HCT116 (cell line): ENCODE results near the gene MAST4. TPM values are rescaled to one million over a fixed set of nuclear protein-coding genes. Genes with fewer than 3 reads are reported as not detected.

ENCODE experiments used
- ATAC-seq: fragments of 200-7000 bp; cut with Tn5 transposase; 2 replicates; pipeline ENCODE4 v1.9.1; 2020; ENCODE audit warnings: mild to moderate bottlenecking, moderate library complexity
- BruUV-seq: library from RNA; stranded (reverse); fragments of 400-500 nt; replicated peaks from 2 replicates; lab custom pipeline; 2021; lab: Mats Ljungman, UMichigan
- CTCF ChIA-PET: fragments of 300-600 bp; sonication (Branson Sonifier 250); formaldehyde crosslinking; loops from one replicate; lab custom pipeline; 2021; ENCODE audit warnings: antibody characterized with exemption; lab: Charles Lee
- POLR2A ChIA-PET: fragments of 300-600, 350-600 bp; sonication (Branson Sonifier 250); formaldehyde crosslinking; loops from one replicate; lab custom pipeline; 2021; ENCODE audit warnings: antibody characterized with exemption; lab: Charles Lee
- RAD21 ChIA-PET, 2 experiments: fragments of 300-600 bp; sonication (Branson Sonifier 250); formaldehyde crosslinking; loops; one replicate each; lab custom pipeline; 2023; ENCODE audit warnings: low total read pairs in 2 of 2; ENCODE audit not compliant: uncharacterized antibody in 2 of 2, unreplicated experiment in 2 of 2, low non-redundant PET in 1 of 2; lab: Charles Lee
- DNase-seq: peaks from one replicate; pipeline ENCODE4 v3.0.0-alpha.2; 2010; ENCODE audit warnings: low read depth, low spot score
- H2AFZ ChIP-seq: fragments of 200-600 bp; shearing (Covaris generic), sonication (generic); 2 replicates; pipeline ENCODE4 v1.6.1; 2017; ENCODE audit warnings: low read depth, mixed run types, mixed read lengths, antibody characterized with exemption, low read length; ENCODE audit not compliant: poor library complexity, severe bottlenecking
- H3K27ac ChIP-seq: 2 replicates; pipeline ENCODE4 v1.5.1; 2012; ENCODE audit warnings: low read depth, low read length
- H3K27me3 ChIP-seq: fragments of 200-600 bp; sonication (generic); 2 replicates; pipeline ENCODE4 v1.6.1; 2016; ENCODE audit warnings: mixed run types, low read length, mixed read lengths; ENCODE audit not compliant: insufficient read depth
- H3K36me3 ChIP-seq, 2 experiments: fragments of 200-500 bp in 1 of 2; fragments of 200-600 bp in 1 of 2; sonication (Bioruptor generic) in 1 of 2; sonication (generic) in 1 of 2; 2 replicates each; pipeline versions ENCODE4 v1.5.1 to v1.6.1; 2014 to 2016; ENCODE audit warnings: low read length in 2 of 2, inconsistent platforms in 1 of 2, mixed read lengths in 1 of 2, mixed run types in 1 of 2; ENCODE audit not compliant: insufficient read depth in 2 of 2, control insufficient read depth in 1 of 2
- H3K4me1 ChIP-seq, 2 experiments: fragments of 200-600 bp in 1 of 2; sonication (generic) in 1 of 2; 2 replicates each; pipeline versions ENCODE4 v1.5.1 to v1.6.1; 2012 to 2017; ENCODE audit warnings: low read length in 2 of 2, inconsistent platforms in 1 of 2, mild to moderate bottlenecking in 1 of 2, mixed read lengths in 1 of 2, mixed run types in 1 of 2, moderate library complexity in 1 of 2; ENCODE audit not compliant: insufficient read depth in 2 of 2, control insufficient read depth in 1 of 2
- H3K4me2 ChIP-seq: fragments of 200-600 bp; sonication (generic); 2 replicates; pipeline ENCODE4 v1.6.1; 2017; ENCODE audit warnings: mixed run types, low read length, mixed read lengths
- H3K4me3 ChIP-seq, 2 experiments: fragments of 200-600 bp in 1 of 2; sonication (generic) in 1 of 2; replicated peaks in 1 of 2; 2 replicates each; pipeline ENCODE4 v1.5.1; 2011 to 2016; ENCODE audit warnings: low read length in 2 of 2, control low read depth in 1 of 2, low read depth in 1 of 2, mild to moderate bottlenecking in 1 of 2, mixed read lengths in 1 of 2, mixed run types in 1 of 2
- H3K79me2 ChIP-seq: fragments of 200-600 bp; sonication (generic); 2 replicates; pipeline ENCODE4 v1.6.1; 2017; ENCODE audit warnings: mild to moderate bottlenecking, mixed run types, low read length, moderate library complexity, mixed read lengths; ENCODE audit not compliant: insufficient read depth
- H3K9ac ChIP-seq: fragments of 200-600 bp; sonication (generic); 2 replicates; pipeline ENCODE4 v1.6.1; 2016; ENCODE audit warnings: low read length, mixed read lengths
- H3K9me2 ChIP-seq: fragments of 200-600 bp; sonication (generic), shearing (Covaris generic); 2 replicates; pipeline ENCODE4 v1.6.1; 2017; ENCODE audit warnings: mixed run types, mild to moderate bottlenecking, moderate library complexity; ENCODE audit not compliant: insufficient read depth
- H3K9me3 ChIP-seq, 2 experiments: fragments of 200-500 bp in 1 of 2; fragments of 200-600 bp in 1 of 2; sonication (Bioruptor generic) in 1 of 2; sonication (generic) in 1 of 2; 2 replicates each; pipeline ENCODE4 v1.6.1; 2014 to 2017; ENCODE audit warnings: low read length in 2 of 2, mixed read lengths in 2 of 2, inconsistent platforms in 1 of 2, low read depth in 1 of 2, mild to moderate bottlenecking in 1 of 2, mixed run types in 1 of 2, moderate library complexity in 1 of 2; ENCODE audit not compliant: control insufficient read depth in 1 of 2, insufficient read depth in 1 of 2
- H4K20me1 ChIP-seq: fragments of 200-600 bp; sonication (generic), shearing (Covaris generic); 2 replicates; pipeline ENCODE4 v1.6.1; 2017; ENCODE audit warnings: mixed run types, mild to moderate bottlenecking, moderate library complexity; ENCODE audit not compliant: insufficient read depth
- CBX3 ChIP-seq: IDR thresholded peaks from 2 replicates; pipeline ENCODE4 v1.6.1; 2012; ENCODE audit warnings: low read depth
- CEBPB ChIP-seq: IDR thresholded peaks from 2 replicates; pipeline ENCODE4 v1.6.1; 2012; ENCODE audit warnings: low read depth
- EGR1 ChIP-seq: IDR thresholded peaks from 2 replicates; pipeline ENCODE4 v1.6.1; 2012; ENCODE audit warnings: low read depth
- ELF1 ChIP-seq: IDR thresholded peaks from 2 replicates; pipeline ENCODE4 v1.6.1; 2012; ENCODE audit warnings: low read depth, borderline replicate concordance
- EZH2phosphoT487 ChIP-seq: fragments of 200-600 bp; IDR thresholded peaks from 2 replicates; pipeline ENCODE4 v1.6.1; 2018; ENCODE audit warnings: antibody characterized with exemption, borderline replicate concordance
- FOSL1 ChIP-seq: IDR thresholded peaks from 2 replicates; pipeline ENCODE4 v1.6.1; 2012; ENCODE audit warnings: low read depth
- POLR2A ChIP-seq: IDR thresholded peaks from 2 replicates; pipeline ENCODE4 v1.7.0; 2011; ENCODE audit warnings: borderline replicate concordance; ENCODE audit not compliant: insufficient read depth, insufficient read length; ENCODE audit errors: extremely low read depth
- POLR2AphosphoS5 ChIP-seq: IDR thresholded peaks from 2 replicates; pipeline ENCODE4 v1.6.1; 2011; ENCODE audit warnings: mild to moderate bottlenecking, low read depth, low read length, moderate library complexity
- RAD21 ChIP-seq: IDR thresholded peaks from 2 replicates; pipeline ENCODE4 v1.6.1; 2012; ENCODE audit warnings: low read depth, mild to moderate bottlenecking
- SRF ChIP-seq: IDR thresholded peaks from 2 replicates; pipeline ENCODE4 v1.6.1; 2012; ENCODE audit warnings: low read depth
- ZBTB33 ChIP-seq: IDR thresholded peaks from 2 replicates; pipeline ENCODE4 v1.6.1; 2011; ENCODE audit warnings: mild to moderate bottlenecking, low read length, moderate library complexity; ENCODE audit not compliant: insufficient replicate concordance; ENCODE audit errors: extremely low read depth
- ZFX ChIP-seq: fragments of 450-650 bp; IDR thresholded peaks from 2 replicates; pipeline ENCODE4 v1.6.1; 2017
- intact Hi-C: fragments of 100-400 bp; cut with micrococcal nuclease; formaldehyde crosslinking; loops from 2 replicates; pipeline ENCODE4 v1.10.0; 2022
- total RNA-seq: library from RNA; stranded (reverse); gene quantifications from one replicate; pipeline ENCODE4 v1.2.1, GENCODE V29; 2021; ENCODE audit not compliant: unreplicated experiment
- TF ChIP-seq, protein P1 (sequence below), 3 experiments: fragments of 200-600 bp in 1 of 3; sonication (generic) in 1 of 3; IDR thresholded peaks in 2 of 3; conservative IDR thresholded peaks in 1 of 3; 2 replicates each; pipeline ENCODE4 v1.5.1; 2012 to 2017; ENCODE audit warnings: low read depth in 2 of 3, low read length in 2 of 3, antibody characterized with exemption in 1 of 3, borderline replicate concordance in 1 of 3, control low read depth in 1 of 3, mild to moderate bottlenecking in 1 of 3, mixed read lengths in 1 of 3, mixed run types in 1 of 3, moderate library complexity in 1 of 3; ENCODE audit not compliant: insufficient read depth in 1 of 3
- TF ChIP-seq, protein P2 (sequence below): IDR thresholded peaks from 2 replicates; pipeline ENCODE4 v1.6.1; 2012

The MAST4 gene
- total RNA-seq, 1 experiment from 2014 or later, result 1.1 TPM

GRCh38 chr5:67183859-67184258, 587.7 kb downstream of the MAST4 start (continued):
- no peak for TF ChIP-seq CBX3
- no peak for TF ChIP-seq POLR2A

GRCh38 chr5:67187006-67187715, 591.0 kb downstream of the MAST4 start:
- CTCF ChIA-PET, result no interaction called here
- DNase-seq, result no peak
- TF ChIP-seq EGR1, result no peak
- Histone ChIP-seq H3K4me3 (no peak overlapping the region), H3K9me2 (no peaks in the 10 kb centered on the region), H3K9me3 (no peaks in the 10 kb centered on the region), H3K27me3 (no peaks in the 10 kb centered on the region), H3K4me2 (no peak overlapping the region), H3K9ac (no peak overlapping the region), H2AFZ (no peak overlapping the region), H3K27ac (no peak overlapping the region), H3K36me3 (no peaks in the 10 kb centered on the region), H4K20me1 (no peaks in the 10 kb centered on the region), H3K4me1 (no peaks in the 10 kb centered on the region), H3K79me2 (no peaks in the 10 kb centered on the region)
- BruUV-seq, result no TSS peak
- RAD21 ChIA-PET, result no interaction called here
- intact Hi-C loops, result no loop called here
- ATAC-seq, result no peak
- POLR2A ChIA-PET, result no interaction called here

GRCh38 chr5:67188274-67189078, 592.3 kb downstream of the MAST4 start:
- Histone ChIP-seq H3K4me2 (no peak overlapping the region), H3K9me2 (no peaks in the 10 kb centered on the region), H2AFZ (no peak overlapping the region), H4K20me1 (no peaks in the 10 kb centered on the region), H3K27ac (no peak overlapping the region), H3K9ac (no peak overlapping the region), H3K79me2 (no peaks in the 10 kb centered on the region), H3K36me3 (no peaks in the 10 kb centered on the region), H3K9me3 (no peaks in the 10 kb centered on the region), H3K27me3 (no peaks in the 10 kb centered on the region), H3K4me3 (no peak overlapping the region), H3K4me1 (no peaks in the 10 kb centered on the region)
- intact Hi-C loops, result no loop called here
- ChIA-PET POLR2A (no interaction called here), CTCF (interaction anchor here (1.3 kb wide), 1 partner anchor 22 kb away, joined by 3 read pairs; no protein-coding TSS in a partner anchor), RAD21 (no interaction called here)
- ATAC-seq (no peak), DNase-seq (no peak)
- BruUV-seq, result no TSS peak
- TF ChIP-seq ELF1 (no peak), EZH2phosphoT487 (no peak), CEBPB (no peak), ZBTB33 (no peak), ZFX (no peak), RAD21 (no peak), POLR2AphosphoS5 (no peak), EGR1 (no peak), SRF (no peak), FOSL1 (no peak)
- TF ChIP-seq, protein P1, sequence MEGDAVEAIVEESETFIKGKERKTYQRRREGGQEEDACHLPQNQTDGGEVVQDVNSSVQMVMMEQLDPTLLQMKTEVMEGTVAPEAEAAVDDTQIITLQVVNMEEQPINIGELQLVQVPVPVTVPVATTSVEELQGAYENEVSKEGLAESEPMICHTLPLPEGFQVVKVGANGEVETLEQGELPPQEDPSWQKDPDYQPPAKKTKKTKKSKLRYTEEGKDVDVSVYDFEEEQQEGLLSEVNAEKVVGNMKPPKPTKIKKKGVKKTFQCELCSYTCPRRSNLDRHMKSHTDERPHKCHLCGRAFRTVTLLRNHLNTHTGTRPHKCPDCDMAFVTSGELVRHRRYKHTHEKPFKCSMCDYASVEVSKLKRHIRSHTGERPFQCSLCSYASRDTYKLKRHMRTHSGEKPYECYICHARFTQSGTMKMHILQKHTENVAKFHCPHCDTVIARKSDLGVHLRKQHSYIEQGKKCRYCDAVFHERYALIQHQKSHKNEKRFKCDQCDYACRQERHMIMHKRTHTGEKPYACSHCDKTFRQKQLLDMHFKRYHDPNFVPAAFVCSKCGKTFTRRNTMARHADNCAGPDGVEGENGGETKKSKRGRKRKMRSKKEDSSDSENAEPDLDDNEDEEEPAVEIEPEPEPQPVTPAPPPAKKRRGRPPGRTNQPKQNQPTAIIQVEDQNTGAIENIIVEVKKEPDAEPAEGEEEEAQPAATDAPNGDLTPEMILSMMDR (IDR thresholded peaks at IDR 0.05 in 2 of 3, conservative IDR thresholded peaks at IDR 0.05 in 1 of 3; ENCODE audit: borderline replicate concordance in 1 of 3, insufficient read depth in 1 of 3, low read depth in 2 of 3, low read length in 2 of 3), result no peak
- TF ChIP-seq, protein P2, sequence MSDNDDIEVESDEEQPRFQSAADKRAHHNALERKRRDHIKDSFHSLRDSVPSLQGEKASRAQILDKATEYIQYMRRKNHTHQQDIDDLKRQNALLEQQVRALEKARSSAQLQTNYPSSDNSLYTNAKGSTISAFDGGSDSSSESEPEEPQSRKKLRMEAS, result no peak
